22Rv1 (cell line): ENCODE results near the gene GPX4.

ENCODE experiments used
- H3K27ac ChIP-seq: fragments of 450-650 bp; 2 replicates; pipeline ENCODE4 v1.5.1; 2017
- ZFX ChIP-seq: fragments of 450-650 bp; IDR thresholded peaks from 2 replicates; pipeline ENCODE4 v1.6.1; 2017; ENCODE audit warnings: antibody characterized with exemption, borderline replicate concordance
- TF ChIP-seq, protein P1 (sequence below): fragments of 450-650 bp; IDR thresholded peaks from 2 replicates; pipeline ENCODE4 v1.5.1; 2017; ENCODE audit warnings: mild to moderate bottlenecking

Gene GPX4

GRCh38 chr19:1065606-1066109 is 38.1 kb upstream of the GPX4 start:
- TF ChIP-seq, protein P1, sequence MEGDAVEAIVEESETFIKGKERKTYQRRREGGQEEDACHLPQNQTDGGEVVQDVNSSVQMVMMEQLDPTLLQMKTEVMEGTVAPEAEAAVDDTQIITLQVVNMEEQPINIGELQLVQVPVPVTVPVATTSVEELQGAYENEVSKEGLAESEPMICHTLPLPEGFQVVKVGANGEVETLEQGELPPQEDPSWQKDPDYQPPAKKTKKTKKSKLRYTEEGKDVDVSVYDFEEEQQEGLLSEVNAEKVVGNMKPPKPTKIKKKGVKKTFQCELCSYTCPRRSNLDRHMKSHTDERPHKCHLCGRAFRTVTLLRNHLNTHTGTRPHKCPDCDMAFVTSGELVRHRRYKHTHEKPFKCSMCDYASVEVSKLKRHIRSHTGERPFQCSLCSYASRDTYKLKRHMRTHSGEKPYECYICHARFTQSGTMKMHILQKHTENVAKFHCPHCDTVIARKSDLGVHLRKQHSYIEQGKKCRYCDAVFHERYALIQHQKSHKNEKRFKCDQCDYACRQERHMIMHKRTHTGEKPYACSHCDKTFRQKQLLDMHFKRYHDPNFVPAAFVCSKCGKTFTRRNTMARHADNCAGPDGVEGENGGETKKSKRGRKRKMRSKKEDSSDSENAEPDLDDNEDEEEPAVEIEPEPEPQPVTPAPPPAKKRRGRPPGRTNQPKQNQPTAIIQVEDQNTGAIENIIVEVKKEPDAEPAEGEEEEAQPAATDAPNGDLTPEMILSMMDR, result no peak
- TF ChIP-seq ZFX, result no peak
- H3K27ac ChIP-seq, result peak overlapping the region; percentile 90

DNA sequence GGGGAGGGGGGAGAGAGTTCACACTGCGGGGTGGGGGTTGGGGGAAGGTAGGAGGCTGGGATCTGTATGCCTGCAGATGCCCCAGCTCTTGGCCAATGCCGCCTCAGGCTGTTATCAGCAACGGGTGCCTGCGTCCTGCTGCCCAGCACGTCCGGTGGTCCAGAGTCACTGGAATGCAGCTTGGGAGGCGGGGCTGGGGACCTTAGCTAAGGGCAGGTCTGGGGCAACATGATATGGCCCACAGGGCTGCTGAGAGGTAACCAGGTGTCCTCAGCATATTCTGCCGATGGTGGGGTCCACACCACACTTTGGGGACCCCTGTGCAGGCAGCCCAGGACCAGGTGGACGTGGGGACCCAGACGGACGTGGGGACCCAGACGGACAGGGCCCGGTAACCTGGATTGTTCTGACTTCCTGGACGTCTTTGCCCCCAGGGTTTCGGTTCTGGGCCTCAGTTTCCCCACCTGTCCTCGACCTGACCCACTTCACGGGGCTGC is 37.5 kb upstream of the GPX4 start:
- TF ChIP-seq, protein P1, result no peak
- no peak for TF ChIP-seq ZFX
- peak overlapping the region; percentile 90 for H3K27ac ChIP-seq

DNA sequence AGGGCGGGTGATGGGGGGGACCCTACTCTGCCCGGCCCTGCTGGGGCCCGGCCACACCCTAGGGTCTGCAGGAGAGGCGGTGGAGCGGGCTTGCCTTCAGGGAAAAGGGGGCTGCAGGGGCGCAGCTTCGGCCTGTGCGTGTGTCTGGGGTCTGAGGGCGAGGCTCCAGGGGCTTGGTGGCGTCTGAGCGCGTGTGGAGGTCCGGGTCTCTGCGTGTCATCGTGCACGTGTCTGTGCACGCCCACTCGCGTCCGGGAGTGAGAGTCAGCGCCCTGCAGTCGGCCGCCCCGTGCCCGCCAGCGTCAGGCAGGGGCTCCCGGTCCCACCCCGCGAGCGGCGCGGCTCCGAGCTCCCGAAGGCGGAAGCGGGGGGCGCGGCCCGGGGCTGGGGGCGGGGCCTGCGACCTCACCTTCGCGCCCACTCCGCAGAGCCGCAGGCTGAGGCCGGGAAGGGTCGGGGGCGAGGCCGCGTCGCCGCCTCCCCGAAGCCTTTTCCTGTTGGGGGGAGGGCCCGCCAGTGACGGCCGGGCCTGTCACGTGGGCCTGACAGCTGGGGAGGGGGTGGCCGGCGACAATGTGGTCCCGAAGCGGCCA is 37.0 kb upstream of the GPX4 start, which contains the start of gene ARHGAP45:
Gene ARHGAP45, plus strand, starts transcription at position 420 of the 593 bp plus-strand sequence. CDS start 239 bp downstream, outside the sequence.
- H3K27ac ChIP-seq, result peak within 1 kb of the TSS; percentile 90
- TF ChIP-seq, protein P1, result no peak
- no peak for TF ChIP-seq ZFX

GRCh38 chr19:1067341-1067957 is 36.3 kb upstream of the GPX4 start:
- H3K27ac ChIP-seq, result peak overlapping the region; percentile 90
- TF ChIP-seq ZFX, result no peak
- TF ChIP-seq, protein P1, result no peak

DNA sequence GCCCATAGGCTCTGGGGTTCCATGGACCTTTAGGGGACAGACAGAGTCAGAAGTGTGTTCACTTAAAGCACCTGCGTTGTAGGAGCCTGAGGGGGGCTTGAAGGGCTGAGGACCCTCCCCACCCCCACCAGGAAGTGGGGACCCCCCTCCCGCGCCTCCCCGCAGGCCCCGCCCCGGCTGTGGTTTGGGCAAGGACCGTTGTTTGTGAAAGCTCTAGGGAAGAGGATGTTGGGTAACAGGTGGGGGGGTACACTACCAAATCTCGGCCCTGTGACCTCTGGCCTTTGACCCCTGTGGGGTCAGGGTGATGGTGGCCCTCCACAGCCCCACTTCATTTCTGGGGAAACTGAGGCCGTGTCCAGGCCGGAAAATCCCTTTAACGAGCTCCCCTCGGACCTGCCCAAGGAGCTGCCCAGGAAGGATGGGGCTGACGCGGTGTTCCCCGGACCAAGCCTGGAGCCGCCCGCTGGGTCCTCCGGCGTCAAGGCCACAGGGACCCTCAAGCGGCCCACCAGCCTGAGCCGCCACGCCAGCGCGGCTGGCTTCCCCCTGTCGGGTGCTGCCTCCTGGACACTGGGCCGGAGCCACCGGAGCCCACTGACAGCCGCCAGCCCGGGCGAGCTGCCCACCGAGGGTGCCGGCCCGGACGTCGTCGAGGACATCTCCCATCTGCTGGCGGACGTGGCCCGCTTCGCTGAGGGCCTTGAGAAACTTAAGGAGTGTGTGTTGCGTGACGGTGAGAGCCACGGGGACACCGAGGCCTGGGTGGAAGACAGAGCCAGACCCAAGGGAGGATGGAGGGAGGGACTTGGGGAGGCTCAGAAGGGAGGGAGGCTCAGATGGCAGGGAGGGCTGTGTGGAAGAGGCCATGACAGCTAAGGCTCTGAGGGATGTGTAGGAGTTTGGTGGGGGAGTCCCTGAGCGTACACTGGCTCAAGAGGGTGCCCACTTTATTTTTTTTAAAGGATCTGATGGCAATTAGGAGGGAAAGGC is 35.5 kb upstream of the GPX4 start:
- TF ChIP-seq, protein P1, result no peak
- no peak for TF ChIP-seq ZFX
- H3K27ac ChIP-seq, result no peak overlapping the region

- no peak overlapping the region for H3K27ac ChIP-seq
- TF ChIP-seq, protein P1, result no peak
- TF ChIP-seq ZFX, result no peak
Measured at GRCh38 chr19:1069009-1069779, 34.6 kb upstream of the GPX4 start.
